EL (cell line): ENCODE data around the gene RPS6KB2.
A peak's percentile ranks its signal among the peaks of the same experiment; 100 is the strongest.

Experiments
- DNase-seq: peaks from one replicate; pipeline ENCODE4 v3.0.0-alpha.2; 2016

RPS6KB2 gene

GRCh38 chr11:67428052-67429001 is at the start of gene RPS6KB2:
Gene RPS6KB2, plus strand, starts transcription at chr11:67428494. Its CDS starts 52 bp downstream, at chr11:67428546.
- peak; percentile 96 for DNase-seq

- DNase-seq: no peak
Observed at GRCh38 chr11:67378544-67378943, 49.8 kb upstream of the RPS6KB2 start.

GRCh38 chr11:67379061-67380058 is 48.9 kb upstream of the RPS6KB2 start:
- DNase-seq: peak; percentile 84

- DNase-seq: no peak
Observed at GRCh38 chr11:67381244-67381972, 46.9 kb upstream of the RPS6KB2 start.

GRCh38 chr11:67382276-67383136 is 45.8 kb upstream of the RPS6KB2 start:
- DNase-seq: peak; percentile 78

GRCh38 chr11:67384851-67385366 is 43.4 kb upstream of the RPS6KB2 start:
- peak; percentile 68 for DNase-seq

- no peak for DNase-seq
Observed at GRCh38 chr11:67387069-67387468, 41.2 kb upstream of the RPS6KB2 start.

- no peak for DNase-seq
Observed at GRCh38 chr11:67387518-67387917, 40.8 kb upstream of the RPS6KB2 start.

GRCh38 chr11:67389477-67389876 is 38.8 kb upstream of the RPS6KB2 start:
- peak; percentile 33 for DNase-seq

- no peak for DNase-seq
Observed at GRCh38 chr11:67390947-67391303, 37.4 kb upstream of the RPS6KB2 start.

- DNase-seq: peak; percentile 95
Observed at GRCh38 chr11:67391304-67392182, 36.8 kb upstream of the RPS6KB2 start, which contains the start of gene RAD9A. Gene RAD9A, plus strand, starts transcription at chr11:67391986. Its CDS starts 59 bp downstream, at chr11:67392045.

- no peak for DNase-seq
Observed at GRCh38 chr11:67392183-67392715, 36.0 kb upstream of the RPS6KB2 start.

GRCh38 chr11:67393437-67393836 is 34.9 kb upstream of the RPS6KB2 start:
- DNase-seq: no peak

- no peak for DNase-seq
Observed at GRCh38 chr11:67393990-67394389, 34.3 kb upstream of the RPS6KB2 start.

GRCh38 chr11:67395555-67396258 is 32.6 kb upstream of the RPS6KB2 start:
- DNase-seq: no peak

GRCh38 chr11:67396259-67396581 is 32.1 kb upstream of the RPS6KB2 start:
- DNase-seq: no peak

- DNase-seq: no peak
Observed at GRCh38 chr11:67396587-67397389, 31.5 kb upstream of the RPS6KB2 start.

- no peak for DNase-seq
Observed at GRCh38 chr11:67397536-67397935, 30.8 kb upstream of the RPS6KB2 start.
